H1 (cell line): ENCODE results near the gene CFAP54.

ENCODE experiments used
- CREB1 ChIP-seq: IDR thresholded peaks from 2 replicates; pipeline ENCODE4 v1.6.1; 2012; ENCODE audit warnings: inconsistent platforms
- CTCF ChIP-seq, 3 experiments: IDR thresholded peaks; 1 replicate in 2 of 3; 2 replicates in 1 of 3; pipeline versions ENCODE4 v1.5.1 to v1.6.1; 2011; ENCODE audit warnings: low read length in 3 of 3, mild to moderate bottlenecking in 3 of 3, inconsistent platforms in 2 of 3, low read depth in 1 of 3, moderate library complexity in 1 of 3; ENCODE audit not compliant: insufficient read depth in 1 of 3; ENCODE audit errors: control extremely low read depth in 1 of 3
- YY1 ChIP-seq: IDR thresholded peaks from 2 replicates; pipeline ENCODE4 v1.6.1; 2011; ENCODE audit warnings: low read depth, mild to moderate bottlenecking, low read length

GRCh38 chr12:96850676-96851075 is 361.3 kb downstream of the CFAP54 start:
- TF ChIP-seq CTCF (IDR thresholded peaks at IDR 0.05; ENCODE audit: control extremely low read depth in 1 of 3, insufficient read depth in 1 of 3, low read depth in 1 of 3, low read length in 3 of 3): no peak
- TF ChIP-seq CREB1: no peak
- TF ChIP-seq YY1: no peak
